H9 (cell line): Measurements from ENCODE around the gene PPP2R2B. TPM values are rescaled to one million over a fixed set of nuclear protein-coding genes. Genes with fewer than 3 reads are reported as not detected.

ENCODE experiments used
- DNase-seq: peaks from one replicate; pipeline ENCODE4 v3.0.0-alpha.2; 2017
- H2AFZ ChIP-seq: one replicate; pipeline ENCODE4 v1.6.1; 2013; ENCODE audit warnings: mild to moderate bottlenecking, low read length, control low read depth, moderate library complexity
- H2AK5ac ChIP-seq: 2 replicates; pipeline ENCODE4 v1.6.1; 2013; ENCODE audit warnings: low read length, control low read depth, mixed read lengths; ENCODE audit not compliant: insufficient read length
- H2BK120ac ChIP-seq: one replicate; pipeline ENCODE4 v1.6.1; 2013; ENCODE audit warnings: low read depth, mild to moderate bottlenecking, low read length, control low read depth, inconsistent platforms; ENCODE audit not compliant: poor library complexity, severe bottlenecking
- H2BK12ac ChIP-seq: 2 replicates; pipeline ENCODE4 v1.6.1; 2013; ENCODE audit warnings: low read length, control low read depth, mixed read lengths, low read depth; ENCODE audit not compliant: insufficient read length
- H2BK15ac ChIP-seq: 2 replicates; pipeline ENCODE4 v1.6.1; 2013; ENCODE audit warnings: low read depth, low read length, control low read depth
- H2BK20ac ChIP-seq: one replicate; pipeline ENCODE4 v1.6.1; 2013; ENCODE audit warnings: low read depth, mild to moderate bottlenecking, low read length, control low read depth, inconsistent platforms; ENCODE audit not compliant: poor library complexity, severe bottlenecking
- H2BK5ac ChIP-seq: 2 replicates; pipeline ENCODE4 v1.6.1; 2013; ENCODE audit warnings: low read length, control low read depth, mixed read lengths; ENCODE audit not compliant: insufficient read length
- H3K14ac ChIP-seq: 2 replicates; pipeline ENCODE4 v1.6.1; 2013; ENCODE audit warnings: low read length, control low read depth; ENCODE audit not compliant: insufficient read depth
- H3K18ac ChIP-seq: 2 replicates; pipeline ENCODE4 v1.6.1; 2013; ENCODE audit warnings: low read depth, mild to moderate bottlenecking, mixed read lengths, low read length, control low read depth; ENCODE audit not compliant: insufficient read length
- H3K23ac ChIP-seq: 2 replicates; pipeline ENCODE4 v1.6.1; 2013; ENCODE audit warnings: low read length, control low read depth, mixed read lengths, low read depth; ENCODE audit not compliant: insufficient read length
- H3K23me2 ChIP-seq: 2 replicates; pipeline ENCODE4 v1.6.1; 2013; ENCODE audit warnings: low read depth, mild to moderate bottlenecking, mixed read lengths, low read length, control low read depth; ENCODE audit not compliant: insufficient read length, poor library complexity, severe bottlenecking
- H3K27ac ChIP-seq: 2 replicates; pipeline ENCODE4 v1.5.1; 2013; ENCODE audit warnings: low read length, control low read depth, mixed read lengths, low read depth; ENCODE audit not compliant: insufficient read length
- H3K27me3 ChIP-seq: 2 replicates; pipeline ENCODE4 v1.6.1; 2013; ENCODE audit warnings: low read length, control low read depth, inconsistent platforms; ENCODE audit not compliant: insufficient read depth
- H3K4ac ChIP-seq: 2 replicates; pipeline ENCODE4 v1.6.1; 2013; ENCODE audit warnings: low read depth, mild to moderate bottlenecking, control low read depth, inconsistent platforms, low read length, moderate library complexity
- H3K4me1 ChIP-seq: 2 replicates; pipeline ENCODE4 v1.6.1; 2013; ENCODE audit warnings: low read length, control low read depth, inconsistent platforms; ENCODE audit not compliant: insufficient read depth
- H3K4me2 ChIP-seq: 2 replicates; pipeline ENCODE4 v1.6.1; 2013; ENCODE audit warnings: low read length, control low read depth, mixed read lengths; ENCODE audit not compliant: insufficient read length, insufficient read depth
- H3K56ac ChIP-seq: 2 replicates; pipeline ENCODE4 v1.6.1; 2013; ENCODE audit warnings: low read depth, mild to moderate bottlenecking, mixed read lengths, low read length, control low read depth; ENCODE audit not compliant: insufficient read length
- H3K79me1 ChIP-seq: 2 replicates; pipeline ENCODE4 v1.6.1; 2013; ENCODE audit warnings: low read depth, mild to moderate bottlenecking, moderate library complexity, low read length, control low read depth, inconsistent platforms; ENCODE audit not compliant: insufficient read depth, poor library complexity, severe bottlenecking
- H3K79me2 ChIP-seq: 2 replicates; pipeline ENCODE4 v1.6.1; 2013; ENCODE audit warnings: low read length, control low read depth, inconsistent platforms; ENCODE audit not compliant: insufficient read depth
- H3K9ac ChIP-seq: 2 replicates; pipeline ENCODE4 v1.6.1; 2013; ENCODE audit warnings: low read length, control low read depth, mixed read lengths; ENCODE audit not compliant: insufficient read length; ENCODE audit errors: extremely low read depth
- H3K9me3 ChIP-seq: one replicate; pipeline ENCODE4 v1.6.1; 2013; ENCODE audit warnings: low read depth, low read length, inconsistent platforms; ENCODE audit not compliant: control insufficient read depth
- H3T11ph ChIP-seq: one replicate; pipeline ENCODE4 v1.6.1; 2013; ENCODE audit warnings: mild to moderate bottlenecking, low read length, control low read depth, inconsistent platforms
- H4K20me1 ChIP-seq: one replicate; pipeline ENCODE4 v1.6.1; 2013; ENCODE audit not compliant: control insufficient read depth, insufficient read length, insufficient read depth
- H4K5ac ChIP-seq: 2 replicates; pipeline ENCODE4 v1.6.1; 2013; ENCODE audit warnings: low read depth, mild to moderate bottlenecking, mixed read lengths, low read length, control low read depth; ENCODE audit not compliant: insufficient read length
- H4K8ac ChIP-seq: replicated peaks from 2 replicates; pipeline ENCODE4 v1.6.1; 2013; ENCODE audit warnings: low read length, control low read depth, mixed read lengths, low read depth; ENCODE audit not compliant: insufficient read length
- H4K91ac ChIP-seq: 2 replicates; pipeline ENCODE4 v1.6.1; 2013; ENCODE audit warnings: low read depth, mild to moderate bottlenecking, moderate library complexity, mixed read lengths, low read length, control low read depth; ENCODE audit not compliant: insufficient read length
- H3K27ac Mint-ChIP-seq, 3 experiments: 2 replicates in 2 of 3; 3 replicates in 1 of 3; pipeline ENCODE4 v1.8.0; 2020 to 2021; ENCODE audit warnings: mixed read lengths in 3 of 3, mild to moderate bottlenecking in 1 of 3, moderate library complexity in 1 of 3
- H3K27me3 Mint-ChIP-seq: 2 replicates; pipeline ENCODE4 v1.8.0; 2021; ENCODE audit warnings: low read depth, mild to moderate bottlenecking, moderate library complexity, mixed read lengths
- H3K36me3 Mint-ChIP-seq, 3 experiments: 2 replicates in 2 of 3; 3 replicates in 1 of 3; pipeline ENCODE4 v1.8.0; 2020 to 2021; ENCODE audit warnings: low read depth in 3 of 3, mixed read lengths in 3 of 3; ENCODE audit not compliant: insufficient read depth in 1 of 3
- H3K4me1 Mint-ChIP-seq, 2 experiments: 2 replicates each; pipeline ENCODE4 v1.8.0; 2020; ENCODE audit warnings: mixed read lengths in 2 of 2
- H3K4me3 Mint-ChIP-seq, 2 experiments: 2 replicates in 1 of 2; 3 replicates in 1 of 2; pipeline ENCODE4 v1.8.0; 2020 to 2021; ENCODE audit warnings: mild to moderate bottlenecking in 2 of 2, mixed read lengths in 2 of 2, moderate library complexity in 1 of 2
- H3K9me3 Mint-ChIP-seq, 2 experiments: 2 replicates in 1 of 2; 3 replicates in 1 of 2; pipeline ENCODE4 v1.8.0; 2020; ENCODE audit warnings: mild to moderate bottlenecking in 2 of 2, mixed read lengths in 2 of 2, moderate library complexity in 1 of 2
- WGBS: extraction: QIAGEN DNeasy Blood & Tissue Kit; methylation state at CpG from one replicate; pipeline ENCODE4 v1.1.7; 2013; ENCODE audit warnings: missing lambda C conversion rate, low lambda C conversion rate, mixed read lengths; ENCODE audit not compliant: insufficient read length; ENCODE audit errors: extremely low coverage; 5-methylcytosine and 5-hydroxymethylcytosine counted together
- total RNA-seq: library from RNA; stranded (reverse); gene quantifications from 2 replicates; pipeline ENCODE4 v1.2.1, GENCODE V29; 2021
- TF ChIP-seq, protein P1 (sequence below): fragments of 200-600 bp; sonication (generic); conservative IDR thresholded peaks from 3 replicates; pipeline ENCODE4 v1.8.0; 2021; ENCODE audit warnings: antibody characterized with exemption, mild to moderate bottlenecking

Gene PPP2R2B
- total RNA-seq, 1 experiment from 2014 or later = 14.3 TPM

DNA sequence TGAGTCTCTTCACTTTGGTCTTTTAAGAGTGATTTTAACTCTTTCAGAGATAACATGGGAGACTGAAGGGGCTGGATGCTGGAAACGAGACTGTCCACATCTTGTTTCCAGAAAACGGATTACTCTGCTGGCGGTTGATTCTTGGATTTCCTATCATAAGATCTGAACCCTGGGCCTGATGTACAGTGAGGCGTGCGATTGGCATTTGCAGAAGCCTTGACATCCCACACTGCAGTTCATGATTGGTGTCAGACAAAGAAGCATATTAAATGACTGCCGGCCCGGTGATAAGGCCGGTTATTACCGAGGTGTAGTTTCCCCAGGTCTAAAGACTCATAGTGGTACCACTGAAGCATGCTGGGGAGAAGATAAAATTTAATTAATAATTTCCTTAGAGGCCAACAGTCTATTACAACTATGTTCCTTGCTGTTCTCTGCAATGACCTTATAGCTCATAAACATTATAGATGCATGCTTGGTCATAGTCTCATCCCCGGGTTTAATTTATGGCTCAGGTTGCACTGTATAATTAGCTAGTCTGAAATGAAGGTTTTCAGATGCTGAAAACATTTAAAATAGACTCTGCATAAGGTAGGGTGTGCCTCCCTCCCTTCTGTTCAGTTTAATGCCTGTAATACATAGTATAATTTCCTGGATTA is 99.2 kb downstream of the PPP2R2B start:
- no peak for DNase-seq
- H3K14ac ChIP-seq = no peak overlapping the region
- H4K91ac ChIP-seq = no peak overlapping the region
- peaks cover 17 to 18% of the 10 kb centered on the region in 2 experiments for H3K9me3 Mint-ChIP-seq
- H3K9me3 ChIP-seq = no peaks in the 10 kb centered on the region
- H4K8ac ChIP-seq = no peak overlapping the region
- H3K36me3 Mint-ChIP-seq = peaks cover 13 to 30% (median 20%) of the 10 kb centered on the region in 3 experiments
- no peaks in the 10 kb centered on the region; the same call in 1 of the 2 replicates for H3K4me1 ChIP-seq
- no peak overlapping the region for H2BK12ac ChIP-seq
- H3K9ac ChIP-seq = no peak overlapping the region
- no peak overlapping the region for H3K23ac ChIP-seq
- no peak overlapping the region for H2BK120ac ChIP-seq
- H3K4me2 ChIP-seq = no peak overlapping the region
- WGBS = no CpG with 5 or more reads among the region's 10 CpGs
- no peaks in the 10 kb centered on the region for H3K27me3 Mint-ChIP-seq
- no peak overlapping the region for H2AFZ ChIP-seq
- H3K79me1 ChIP-seq = no peaks in the 10 kb centered on the region
- H2BK20ac ChIP-seq = no peak overlapping the region
- H2BK15ac ChIP-seq = no peak overlapping the region
- no peak overlapping the region for H3K56ac ChIP-seq
- no peak overlapping the region for H3K4me3 Mint-ChIP-seq
- no peak overlapping the region for H3K4ac ChIP-seq
- no peaks in the 10 kb centered on the region for H3K27me3 ChIP-seq
- peak overlapping the region in 2 of 3 experiments; percentile 32 to 65; a peak in 3 of 7 replicates for H3K27ac Mint-ChIP-seq
- H3K4me1 Mint-ChIP-seq = peaks cover 13 to 19% of the 10 kb centered on the region in 2 experiments
- no peak overlapping the region for H4K5ac ChIP-seq
- no peak overlapping the region for H3K18ac ChIP-seq
- H3K23me2 ChIP-seq = no peaks in the 10 kb centered on the region
- no peak overlapping the region for H3K27ac ChIP-seq
- H3T11ph ChIP-seq = no peak overlapping the region
- H2BK5ac ChIP-seq = no peak overlapping the region
- TF ChIP-seq, protein P1, sequence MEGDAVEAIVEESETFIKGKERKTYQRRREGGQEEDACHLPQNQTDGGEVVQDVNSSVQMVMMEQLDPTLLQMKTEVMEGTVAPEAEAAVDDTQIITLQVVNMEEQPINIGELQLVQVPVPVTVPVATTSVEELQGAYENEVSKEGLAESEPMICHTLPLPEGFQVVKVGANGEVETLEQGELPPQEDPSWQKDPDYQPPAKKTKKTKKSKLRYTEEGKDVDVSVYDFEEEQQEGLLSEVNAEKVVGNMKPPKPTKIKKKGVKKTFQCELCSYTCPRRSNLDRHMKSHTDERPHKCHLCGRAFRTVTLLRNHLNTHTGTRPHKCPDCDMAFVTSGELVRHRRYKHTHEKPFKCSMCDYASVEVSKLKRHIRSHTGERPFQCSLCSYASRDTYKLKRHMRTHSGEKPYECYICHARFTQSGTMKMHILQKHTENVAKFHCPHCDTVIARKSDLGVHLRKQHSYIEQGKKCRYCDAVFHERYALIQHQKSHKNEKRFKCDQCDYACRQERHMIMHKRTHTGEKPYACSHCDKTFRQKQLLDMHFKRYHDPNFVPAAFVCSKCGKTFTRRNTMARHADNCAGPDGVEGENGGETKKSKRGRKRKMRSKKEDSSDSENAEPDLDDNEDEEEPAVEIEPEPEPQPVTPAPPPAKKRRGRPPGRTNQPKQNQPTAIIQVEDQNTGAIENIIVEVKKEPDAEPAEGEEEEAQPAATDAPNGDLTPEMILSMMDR = no peak
- H3K79me2 ChIP-seq = no peaks in the 10 kb centered on the region
- no peak overlapping the region for H2AK5ac ChIP-seq
- H4K20me1 ChIP-seq = no peaks in the 10 kb centered on the region
